ENCODE measurements around the gene EMC6.

EMC6 gene

DNA sequence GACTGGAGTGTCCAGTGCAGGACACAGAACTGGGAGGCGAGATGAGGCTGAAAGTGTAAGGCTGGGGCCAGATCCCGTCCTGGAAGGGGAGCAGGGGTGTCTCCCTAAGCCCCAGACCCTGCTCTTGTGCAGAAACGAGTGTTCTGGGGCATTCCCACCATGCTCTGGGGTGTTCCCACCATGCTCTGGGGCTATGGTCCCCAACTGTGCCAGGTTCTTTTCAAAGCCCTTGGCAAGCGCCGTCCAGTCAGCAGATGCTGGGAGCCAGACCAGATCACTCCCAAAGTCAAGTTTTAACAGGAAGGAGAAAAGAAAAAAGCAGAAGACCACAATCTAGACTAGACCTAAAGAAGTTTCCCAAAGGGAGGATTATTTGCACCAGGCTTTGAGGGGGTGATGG, 2.8 kb upstream of the EMC6 start:
- TF ChIP-seq, protein P1, sequence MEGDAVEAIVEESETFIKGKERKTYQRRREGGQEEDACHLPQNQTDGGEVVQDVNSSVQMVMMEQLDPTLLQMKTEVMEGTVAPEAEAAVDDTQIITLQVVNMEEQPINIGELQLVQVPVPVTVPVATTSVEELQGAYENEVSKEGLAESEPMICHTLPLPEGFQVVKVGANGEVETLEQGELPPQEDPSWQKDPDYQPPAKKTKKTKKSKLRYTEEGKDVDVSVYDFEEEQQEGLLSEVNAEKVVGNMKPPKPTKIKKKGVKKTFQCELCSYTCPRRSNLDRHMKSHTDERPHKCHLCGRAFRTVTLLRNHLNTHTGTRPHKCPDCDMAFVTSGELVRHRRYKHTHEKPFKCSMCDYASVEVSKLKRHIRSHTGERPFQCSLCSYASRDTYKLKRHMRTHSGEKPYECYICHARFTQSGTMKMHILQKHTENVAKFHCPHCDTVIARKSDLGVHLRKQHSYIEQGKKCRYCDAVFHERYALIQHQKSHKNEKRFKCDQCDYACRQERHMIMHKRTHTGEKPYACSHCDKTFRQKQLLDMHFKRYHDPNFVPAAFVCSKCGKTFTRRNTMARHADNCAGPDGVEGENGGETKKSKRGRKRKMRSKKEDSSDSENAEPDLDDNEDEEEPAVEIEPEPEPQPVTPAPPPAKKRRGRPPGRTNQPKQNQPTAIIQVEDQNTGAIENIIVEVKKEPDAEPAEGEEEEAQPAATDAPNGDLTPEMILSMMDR (conservative IDR thresholded peaks at IDR 0.05), result no peak
- TF ChIP-seq ZFX (IDR thresholded peaks at IDR 0.05), result no peak

DNA sequence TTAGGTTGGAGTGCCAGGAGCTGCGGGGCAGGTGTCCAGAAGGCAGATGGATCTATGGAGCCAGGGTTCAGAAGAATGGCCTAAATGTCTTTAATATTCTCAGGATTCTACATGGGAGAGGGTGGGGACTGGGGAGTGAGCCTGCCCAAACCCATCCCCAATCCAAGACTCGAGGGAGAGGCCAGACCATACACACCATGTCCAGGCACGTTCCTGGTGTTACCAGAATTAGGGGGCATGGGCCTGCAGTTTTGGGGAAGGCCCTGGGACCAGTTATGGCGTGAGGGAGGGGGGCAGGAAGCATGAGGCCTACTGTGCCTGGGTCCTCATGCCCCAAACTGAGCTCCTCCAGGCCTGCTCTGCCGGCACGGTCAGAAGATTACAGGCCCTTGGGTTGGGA, 2.1 kb upstream of the EMC6 start:
- TF ChIP-seq ZFX (IDR thresholded peaks at IDR 0.05), result no peak; the same call in 1 of the 2 replicates
- TF ChIP-seq, protein P1 (conservative IDR thresholded peaks at IDR 0.05), result no peak
- peak overlapping the region; percentile 96 for H3K27ac ChIP-seq

More for the DNA sequence above, 2.8 kb upstream of the EMC6 start:
- H3K27ac ChIP-seq, result peak overlapping the region; percentile 96

DNA sequence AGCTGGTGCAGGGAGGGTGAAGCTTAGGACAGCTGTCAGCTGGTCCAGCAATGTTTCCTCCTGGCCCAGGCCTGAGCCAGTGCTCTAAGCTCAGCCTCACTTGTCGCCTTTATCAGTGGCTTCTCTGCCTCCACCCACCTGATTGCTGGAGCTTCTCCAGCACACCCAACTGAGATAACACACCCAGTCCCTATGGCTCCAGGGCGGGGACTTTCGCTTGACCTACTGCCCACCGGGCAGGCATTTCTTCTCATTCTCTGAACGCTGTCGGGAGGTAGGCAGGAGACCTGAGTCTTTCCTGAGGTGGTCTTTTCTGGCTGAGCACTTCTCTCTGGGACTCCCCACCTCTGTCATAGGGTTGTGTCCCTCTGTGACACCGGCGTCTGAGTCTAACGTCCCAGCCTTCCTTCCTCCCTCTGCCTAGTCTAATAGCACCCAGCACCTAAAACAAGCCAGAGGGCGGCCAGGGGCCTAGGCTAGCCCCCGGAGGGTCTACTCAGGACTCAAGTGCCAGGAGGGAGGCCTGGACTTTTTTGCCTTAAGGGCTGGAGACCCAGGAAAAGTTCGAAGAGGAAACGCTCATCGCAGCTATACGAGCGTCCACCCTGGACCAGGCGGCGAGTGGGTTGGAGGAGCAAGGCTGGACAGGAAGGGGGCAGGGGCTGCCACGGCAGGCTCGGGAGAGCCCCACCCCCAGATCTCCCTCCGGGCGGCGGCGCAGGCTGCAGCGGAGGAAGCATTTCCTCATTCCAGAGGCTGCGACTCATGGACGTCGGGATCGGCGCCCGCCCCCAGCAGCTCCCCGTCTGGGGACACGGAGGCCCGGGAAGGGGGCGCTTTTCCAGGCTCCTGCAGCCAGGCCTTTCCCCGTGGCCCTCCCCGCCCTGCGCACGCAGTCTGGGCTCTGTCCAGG, 990 bp upstream of the EMC6 start:
- peak overlapping the region; percentile 96 for H3K27ac ChIP-seq
- TF ChIP-seq, protein P1 (conservative IDR thresholded peaks at IDR 0.05), result no peak
- peak; percentile 39; the same call in 1 of the 2 replicates for TF ChIP-seq ZFX (IDR thresholded peaks at IDR 0.05)

- H3K27ac ChIP-seq, result peak overlapping the region; percentile 96
- TF ChIP-seq, protein P1 (conservative IDR thresholded peaks at IDR 0.05), result no peak
- TF ChIP-seq ZFX (IDR thresholded peaks at IDR 0.05), result peak; percentile 44; the same call in 1 of the 2 replicates
Measured at GRCh38 chr17:3669085-3669347, 404 bp downstream of the EMC6 start.

GRCh38 chr17:3669548-3669947, 936 bp downstream of the EMC6 start:
- TF ChIP-seq, protein P1 (conservative IDR thresholded peaks at IDR 0.05), result no peak
- no peak for TF ChIP-seq ZFX (IDR thresholded peaks at IDR 0.05)
- peak overlapping the region; percentile 96 for H3K27ac ChIP-seq

GRCh38 chr17:3672571-3672970, 4.0 kb downstream of the EMC6 start:
- no peak overlapping the region for H3K27ac ChIP-seq
- TF ChIP-seq, protein P1 (conservative IDR thresholded peaks at IDR 0.05), result no peak
- no peak for TF ChIP-seq ZFX (IDR thresholded peaks at IDR 0.05)

DNA sequence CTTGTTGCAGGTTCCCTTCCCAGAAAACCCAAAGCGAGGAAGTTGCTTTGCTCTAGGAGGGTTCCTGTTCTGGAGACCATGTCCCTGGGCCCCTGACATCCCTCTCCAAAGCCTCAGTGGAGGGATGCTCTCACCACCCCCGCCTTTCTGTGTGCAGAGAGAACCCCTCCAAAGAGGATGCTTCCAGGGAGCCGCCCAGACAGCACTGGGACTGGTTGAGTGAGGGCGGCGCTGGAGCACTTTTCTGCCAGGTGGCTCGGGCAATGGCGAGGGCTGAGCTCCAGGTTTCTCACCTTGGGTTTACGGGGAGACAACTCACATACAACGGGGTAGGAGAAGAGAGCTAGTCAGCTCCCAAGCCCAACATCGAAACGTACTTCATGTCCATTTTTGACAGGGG, 7.3 kb downstream of the EMC6 start:
- no peak for TF ChIP-seq ZFX (IDR thresholded peaks at IDR 0.05)
- TF ChIP-seq, protein P1 (conservative IDR thresholded peaks at IDR 0.05), result no peak
- H3K27ac ChIP-seq, result no peak overlapping the region
